Upper lobe of left lung (tissue), 6 donors: ENCODE measurements around the gene TEDC2. TPM values are rescaled to one million over a fixed set of nuclear protein-coding genes. Genes with fewer than 3 reads are reported as not detected.

Experiments
- ATAC-seq, 2 donors: fragments of 200-7000 bp; cut with Tn5 transposase; one replicate each; pipeline ENCODE4 v1.9.1; 2022; ENCODE audit warnings: mild to moderate bottlenecking in 2 of 2, moderate library complexity in 2 of 2; ENCODE audit not compliant: low FRiP score in 2 of 2
- DNase-seq, 2 donors: peaks; one replicate each; pipeline ENCODE4 v3.0.0-alpha.2; 2019 to 2020
- H3K27ac ChIP-seq, 4 donors: fragments of 200-600 bp; sonication (generic); one replicate each; pipeline ENCODE4 v1.5.1; 2016 to 2019
- H3K27me3 ChIP-seq, 4 donors: fragments of 200-600 bp; sonication (generic); one replicate each; pipeline ENCODE4 v1.5.1; 2017 to 2019
- H3K36me3 ChIP-seq, 4 donors: fragments of 200-600 bp; sonication (generic); one replicate each; pipeline ENCODE4 v1.5.1; 2016 to 2019
- H3K4me1 ChIP-seq, 4 donors: fragments of 200-600 bp; sonication (generic); one replicate each; pipeline ENCODE4 v1.5.1; 2018 to 2019
- H3K4me3 ChIP-seq, 4 donors: fragments of 200-600 bp; sonication (generic); one replicate each; pipeline ENCODE4 v1.5.1; 2017 to 2019; ENCODE audit warnings: mild to moderate bottlenecking in 2 of 4, moderate library complexity in 1 of 4
- H3K9me3 ChIP-seq, 4 donors: fragments of 200-600 bp; sonication (generic); one replicate each; pipeline ENCODE4 v1.5.1; 2018 to 2019
- EP300 ChIP-seq, 4 donors: sonication (generic); formaldehyde crosslinking; IDR thresholded peaks; one replicate each; pipeline ENCODE4 v1.5.1; 2017; ENCODE audit warnings: antibody characterized with exemption in 4 of 4, control low read depth in 2 of 4
- POLR2A ChIP-seq, 4 donors: fragments of 450-650 bp; IDR thresholded peaks; one replicate each; pipeline ENCODE4 v1.5.1; 2016 to 2017; ENCODE audit warnings: antibody characterized with exemption in 4 of 4, mild to moderate bottlenecking in 2 of 4
- POLR2AphosphoS5 ChIP-seq, 2 donors: sonication (generic); formaldehyde crosslinking; IDR thresholded peaks; one replicate each; pipeline ENCODE4 v1.5.1; 2017; ENCODE audit warnings: antibody characterized with exemption in 2 of 2
- WGBS, 2 donors: methylation state at CpG; one replicate each; pipeline ENCODE4 v1.1.5; 2017 to 2018; 5-methylcytosine and 5-hydroxymethylcytosine counted together
- total RNA-seq, 6 donors: library from RNA; depleted of rRNA in 4 of 6; stranded (reverse); fragments of >200 nt in 4 of 6; gene quantifications; one replicate each; pipeline versions ENCODE4 v1.1.0 to v1.2.1, GENCODE V29; 2016 to 2021
- TF ChIP-seq, protein P1 (sequence below), 6 experiments: fragments of 450-650 bp in 4 of 6; fragments of 200-600 bp in 2 of 6; sonication (generic) in 2 of 6; IDR thresholded peaks; one replicate each; pipeline ENCODE4 v1.5.1; 2016 to 2019; ENCODE audit warnings: antibody characterized with exemption in 6 of 6
- donor health status: DM: no; HTN: no; CAD: no; lungs with moderate emphysema.
- donor health status: DM: no; HTN: yes; CAD: no; lungs with severe emphysema.

The TEDC2 gene
- total RNA-seq, 6 donors from 2014 or later = 0.61 to 2.7 (median 1.7) TPM; not detected in 1

GRCh38 chr16:2452650-2453049 lies 7.3 kb upstream of the TEDC2 start:
- TF ChIP-seq, protein P1, sequence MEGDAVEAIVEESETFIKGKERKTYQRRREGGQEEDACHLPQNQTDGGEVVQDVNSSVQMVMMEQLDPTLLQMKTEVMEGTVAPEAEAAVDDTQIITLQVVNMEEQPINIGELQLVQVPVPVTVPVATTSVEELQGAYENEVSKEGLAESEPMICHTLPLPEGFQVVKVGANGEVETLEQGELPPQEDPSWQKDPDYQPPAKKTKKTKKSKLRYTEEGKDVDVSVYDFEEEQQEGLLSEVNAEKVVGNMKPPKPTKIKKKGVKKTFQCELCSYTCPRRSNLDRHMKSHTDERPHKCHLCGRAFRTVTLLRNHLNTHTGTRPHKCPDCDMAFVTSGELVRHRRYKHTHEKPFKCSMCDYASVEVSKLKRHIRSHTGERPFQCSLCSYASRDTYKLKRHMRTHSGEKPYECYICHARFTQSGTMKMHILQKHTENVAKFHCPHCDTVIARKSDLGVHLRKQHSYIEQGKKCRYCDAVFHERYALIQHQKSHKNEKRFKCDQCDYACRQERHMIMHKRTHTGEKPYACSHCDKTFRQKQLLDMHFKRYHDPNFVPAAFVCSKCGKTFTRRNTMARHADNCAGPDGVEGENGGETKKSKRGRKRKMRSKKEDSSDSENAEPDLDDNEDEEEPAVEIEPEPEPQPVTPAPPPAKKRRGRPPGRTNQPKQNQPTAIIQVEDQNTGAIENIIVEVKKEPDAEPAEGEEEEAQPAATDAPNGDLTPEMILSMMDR (IDR thresholded peaks at IDR 0.05) = no peak
- TF ChIP-seq EP300 (IDR thresholded peaks at IDR 0.05) (no peak), POLR2A (IDR thresholded peaks at IDR 0.05) (no peak), POLR2AphosphoS5 (IDR thresholded peaks at IDR 0.05) (no peak)
- ATAC-seq (no peak), DNase-seq (no peak)
- H3K27ac ChIP-seq = no peak overlapping the region
- no peaks in the 10 kb centered on the region for H3K27me3 ChIP-seq
- H3K9me3 ChIP-seq = no peaks in the 10 kb centered on the region
- peaks cover 0 to 33% (median 20%) of the 10 kb centered on the region in 4 donors for H3K36me3 ChIP-seq
- peaks cover 0 to 2% (median 0%) of the 10 kb centered on the region in 4 donors for H3K4me1 ChIP-seq
- no peak overlapping the region for H3K4me3 ChIP-seq
- WGBS, 2 donors = 94% methylated on average over 8 of the region's 8 CpGs

DNA sequence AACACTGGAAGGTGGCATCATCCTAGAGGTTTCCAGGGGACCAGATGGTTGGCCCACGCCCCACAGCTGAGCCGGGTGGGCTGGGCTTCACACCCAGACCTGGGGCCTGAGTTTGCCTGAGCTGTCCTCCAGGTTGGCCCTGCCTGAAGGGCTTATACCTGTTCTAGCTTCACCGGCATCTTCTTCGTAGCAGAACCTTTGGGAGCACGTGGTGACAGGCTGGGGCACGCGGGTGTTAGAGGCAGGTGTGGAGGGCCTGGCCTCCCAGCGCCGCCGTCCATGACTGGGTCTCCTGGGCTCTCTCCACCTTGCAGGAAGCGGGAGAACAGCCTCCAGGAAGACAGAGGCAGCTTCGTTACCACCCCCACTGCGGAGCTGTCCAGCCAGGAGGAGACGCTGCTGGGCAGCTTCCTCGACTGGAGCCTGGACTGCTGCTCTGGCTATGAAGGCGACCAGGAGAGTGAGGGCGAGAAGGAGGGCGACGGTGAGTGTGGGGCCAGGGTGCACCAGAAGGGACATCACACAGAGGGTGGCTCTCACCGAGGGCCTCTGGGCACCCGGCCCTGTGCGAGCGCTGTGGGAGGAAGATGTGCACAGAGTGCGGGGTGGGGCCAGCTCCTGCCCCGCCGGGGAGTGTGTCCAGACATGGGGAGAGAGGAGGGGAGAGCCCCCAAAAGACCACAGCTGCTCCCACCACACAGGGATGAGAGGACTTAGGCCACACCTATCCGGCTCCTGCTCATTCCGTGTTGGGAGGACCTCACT lies 4.6 kb upstream of the TEDC2 start:
- Histone ChIP-seq H3K27me3 (no peaks in the 10 kb centered on the region), H3K4me1 (peaks cover 7 to 23% (median 17%) of the 10 kb centered on the region in 4 donors), H3K36me3 (peaks cover 0 to 16% (median 11%) of the 10 kb centered on the region in 4 donors), H3K27ac (no peak overlapping the region), H3K9me3 (no peaks in the 10 kb centered on the region), H3K4me3 (no peak overlapping the region)
- no peak for TF ChIP-seq EP300 (IDR thresholded peaks at IDR 0.05)
- TF ChIP-seq POLR2A (IDR thresholded peaks at IDR 0.05) = no peak
- TF ChIP-seq, protein P1 (IDR thresholded peaks at IDR 0.05) = no peak
- TF ChIP-seq POLR2AphosphoS5 (IDR thresholded peaks at IDR 0.05) = no peak
- DNase-seq (no peak), ATAC-seq (no peak)
- 96 to 97% methylated on average over 14 to 28 of the region's 28 CpGs for WGBS, 2 donors

- no peaks in the 10 kb centered on the region for H3K9me3 ChIP-seq
- 96 to 98% methylated on average over 12 to 16 of the region's 21 CpGs for WGBS, 2 donors
- H3K36me3 ChIP-seq = peaks cover 0 to 16% (median 10%) of the 10 kb centered on the region in 4 donors
- ATAC-seq (no peak), DNase-seq (no peak)
- H3K4me3 ChIP-seq = no peak overlapping the region
- TF ChIP-seq POLR2A (IDR thresholded peaks at IDR 0.05) (no peak), EP300 (IDR thresholded peaks at IDR 0.05) (no peak), POLR2AphosphoS5 (IDR thresholded peaks at IDR 0.05) (no peak)
- TF ChIP-seq, protein P1 (IDR thresholded peaks at IDR 0.05) = no peak
- no peaks in the 10 kb centered on the region for H3K27me3 ChIP-seq
- no peak overlapping the region for H3K27ac ChIP-seq
- peaks cover 9 to 27% (median 21%) of the 10 kb centered on the region in 4 donors for H3K4me1 ChIP-seq
Observed at GRCh38 chr16:2456551-2457153, 3.3 kb upstream of the TEDC2 start.

- Histone ChIP-seq H3K4me1 (peaks cover 9 to 27% (median 21%) of the 10 kb centered on the region in 4 donors), H3K4me3 (no peak overlapping the region), H3K27ac (no peak overlapping the region), H3K36me3 (peaks cover 0 to 16% (median 10%) of the 10 kb centered on the region in 4 donors), H3K27me3 (no peaks in the 10 kb centered on the region), H3K9me3 (no peaks in the 10 kb centered on the region)
- TF ChIP-seq, protein P1 (IDR thresholded peaks at IDR 0.05) = no peak
- TF ChIP-seq POLR2AphosphoS5 (IDR thresholded peaks at IDR 0.05) (no peak), EP300 (IDR thresholded peaks at IDR 0.05) (no peak), POLR2A (IDR thresholded peaks at IDR 0.05) (no peak)
- 74 to 81% methylated on average over 9 to 12 of the region's 13 CpGs for WGBS, 2 donors
- no peak for ATAC-seq
- DNase-seq = no peak
Observed at GRCh38 chr16:2457267-2457666, 2.6 kb upstream of the TEDC2 start.
